SKM-1 treated with dmso at 0.1 percent for 144 hours (cell line): ENCODE data around the gene LIN7C.
"Not testable (repeated sequence)": the region's sequence is repeated elsewhere in the genome, so short reads cannot be mapped to it uniquely, and the experiment has no call there.

ENCODE experiments used
- DNase-seq: peaks from one replicate; lab custom pipeline; 2025; ENCODE audit not compliant: unreplicated experiment; lab: John Stamatoyannopoulos, UW

LIN7C gene

GRCh38 chr11:27506200-27507182 is at the start of gene LIN7C:
Gene LIN7C (minus strand): TSS chr11:27506769. CDS start chr11:27506752, 17 bp downstream.
- DNase-seq, result peak; percentile 95

GRCh38 chr11:27555264-27555663 is 48.7 kb upstream of the LIN7C start:
- no peak for DNase-seq

- no peak for DNase-seq
These were observed 46.6 kb upstream of the LIN7C start for GRCh38 chr11:27553186-27553585.

- no peak for DNase-seq
These were observed 45.8 kb upstream of the LIN7C start for GRCh38 chr11:27552341-27552740.

GRCh38 chr11:27551127-27551526 is 44.6 kb upstream of the LIN7C start:
- no peak for DNase-seq

GRCh38 chr11:27545946-27546345 is 39.4 kb upstream of the LIN7C start:
- DNase-seq, result peak; percentile 6

- DNase-seq, result no peak
These were observed 38.5 kb upstream of the LIN7C start for GRCh38 chr11:27545035-27545434.

GRCh38 chr11:27541790-27542189 is 35.2 kb upstream of the LIN7C start:
- no peak for DNase-seq

GRCh38 chr11:27540051-27540450 is 33.5 kb upstream of the LIN7C start:
- DNase-seq, result no peak

GRCh38 chr11:27535103-27535502 is 28.5 kb upstream of the LIN7C start:
- no peak for DNase-seq

GRCh38 chr11:27532652-27533325 is 26.2 kb upstream of the LIN7C start:
- DNase-seq, result no peak

- no peak for DNase-seq
These were observed 22.1 kb upstream of the LIN7C start for GRCh38 chr11:27528712-27529111.

- DNase-seq, result no peak
These were observed 20.0 kb upstream of the LIN7C start for GRCh38 chr11:27526535-27526934.

- DNase-seq, result no peak
These were observed 19.4 kb upstream of the LIN7C start for GRCh38 chr11:27525824-27526516.

- DNase-seq, result no peak
These were observed 17.6 kb upstream of the LIN7C start for GRCh38 chr11:27524155-27524554.

- no peak for DNase-seq
These were observed 13.7 kb upstream of the LIN7C start for GRCh38 chr11:27520226-27520625.

- DNase-seq, result no peak
These were observed 11.9 kb upstream of the LIN7C start for GRCh38 chr11:27518518-27518917.

- DNase-seq, result not testable (repeated sequence)
These were observed 10.9 kb upstream of the LIN7C start for GRCh38 chr11:27517490-27517889.

- DNase-seq, result no peak
These were observed 8.0 kb upstream of the LIN7C start for GRCh38 chr11:27514558-27514957.

- no peak for DNase-seq
These were observed 7.5 kb upstream of the LIN7C start for GRCh38 chr11:27514076-27514475.

GRCh38 chr11:27513389-27513788 is 6.8 kb upstream of the LIN7C start:
- no peak for DNase-seq
